ENCODE results near the gene TOLLIP. TPM values are rescaled to one million over a fixed set of nuclear protein-coding genes. Genes with fewer than 3 reads are reported as not detected.

The TOLLIP gene
- total RNA-seq, 2 experiments from 2014 or later, result 36.7 to 37.5 TPM

Small RNA genes within 50 kb of the gene (microRNA-seq; reads per million reads assigned to microRNA genes)
- gene MIR6744, result not detected

Other genes with a start within 250 kb of the TOLLIP start
- not detected for gene MUC2, start 234.8 kb downstream of the TOLLIP start, total RNA-seq
- not detected for gene MUC5AC, start 151.7 kb downstream of the TOLLIP start, total RNA-seq
- gene MUC5B, start 86.6 kb downstream of the TOLLIP start, total RNA-seq, result not detected
- under 1 TPM; 0.36 to 0.37 TPM for gene BRSK2, start 80.3 kb upstream of the TOLLIP start, total RNA-seq
- 10 to 100 TPM; 43.2 to 47.2 TPM for gene MOB2, start 177.1 kb upstream of the TOLLIP start, total RNA-seq

Measured in activated naive CD8-positive, alpha-beta T cell treated with anti-CD3 and anti-CD28 coated beads, Interleukin-2, amount 10 ng/mL, durations not matched to agents 7 days and 5 days (primary cell).